ENCODE measurements around the gene IGFLR1.

IGFLR1 gene

GRCh38 chr19:35781650-35782049 lies 39.4 kb upstream of the IGFLR1 start:
- H3K27ac ChIP-seq: no peak overlapping the region
- TF ChIP-seq CTCF (conservative IDR thresholded peaks at IDR 0.05) (no peak), ZFX (IDR thresholded peaks at IDR 0.05) (no peak)

- no peak overlapping the region for H3K27ac ChIP-seq
- no peak for TF ChIP-seq CTCF (conservative IDR thresholded peaks at IDR 0.05)
- TF ChIP-seq ZFX (IDR thresholded peaks at IDR 0.05): no peak
Measured at GRCh38 chr19:35780717-35781116, 38.5 kb upstream of the IGFLR1 start.

- no peak overlapping the region for H3K27ac ChIP-seq
- TF ChIP-seq ZFX (IDR thresholded peaks at IDR 0.05) (no peak), CTCF (conservative IDR thresholded peaks at IDR 0.05) (no peak)
Measured at GRCh38 chr19:35780058-35780457, 37.8 kb upstream of the IGFLR1 start.

GRCh38 chr19:35779033-35779432 lies 36.8 kb upstream of the IGFLR1 start:
- TF ChIP-seq CTCF (conservative IDR thresholded peaks at IDR 0.05) (no peak), ZFX (IDR thresholded peaks at IDR 0.05) (no peak)
- H3K27ac ChIP-seq: no peak overlapping the region

- TF ChIP-seq ZFX (IDR thresholded peaks at IDR 0.05) (no peak), CTCF (conservative IDR thresholded peaks at IDR 0.05) (no peak)
- H3K27ac ChIP-seq: no peak overlapping the region
Measured at GRCh38 chr19:35777961-35778360, 35.7 kb upstream of the IGFLR1 start.

GRCh38 chr19:35777086-35777841 lies 35.0 kb upstream of the IGFLR1 start:
- H3K27ac ChIP-seq: no peak overlapping the region
- no peak for TF ChIP-seq CTCF (conservative IDR thresholded peaks at IDR 0.05)
- no peak for TF ChIP-seq ZFX (IDR thresholded peaks at IDR 0.05)

- no peak for TF ChIP-seq CTCF (conservative IDR thresholded peaks at IDR 0.05)
- no peak for TF ChIP-seq ZFX (IDR thresholded peaks at IDR 0.05)
- peak overlapping the region; percentile 84 for H3K27ac ChIP-seq
Measured at GRCh38 chr19:35776102-35776788, 34.0 kb upstream of the IGFLR1 start.

Measured in C4-2B (cell line).